Endothelial cell (in vitro differentiated cells): Measurements from ENCODE around the gene ARMC9. TPM values are rescaled to one million over a fixed set of nuclear protein-coding genes. Genes with fewer than 3 reads are reported as not detected.
"Not testable (repeated sequence)": the region's sequence is repeated elsewhere in the genome, so short reads cannot be mapped to it uniquely, and the experiment has no call there.

Source experiments
- DNase-seq: peaks from one replicate; pipeline ENCODE4 v3.0.0; 2021; ENCODE audit warnings: low spot score
- H3K27ac Mint-ChIP-seq: one replicate; pipeline ENCODE4 v1.8.0; 2021; ENCODE audit warnings: mixed read lengths, inconsistent platforms; ENCODE audit not compliant: unreplicated experiment
- H3K27me3 Mint-ChIP-seq: one replicate; pipeline ENCODE4 v1.8.0; 2021; ENCODE audit warnings: mild to moderate bottlenecking, moderate library complexity, mixed read lengths, inconsistent platforms; ENCODE audit not compliant: unreplicated experiment
- H3K36me3 Mint-ChIP-seq: one replicate; pipeline ENCODE4 v1.8.0; 2021; ENCODE audit warnings: mild to moderate bottlenecking, low read depth, mixed read lengths, inconsistent platforms; ENCODE audit not compliant: unreplicated experiment
- H3K4me1 Mint-ChIP-seq: one replicate; pipeline ENCODE4 v1.8.0; 2021; ENCODE audit warnings: mild to moderate bottlenecking, mixed read lengths, inconsistent platforms; ENCODE audit not compliant: unreplicated experiment
- H3K4me3 Mint-ChIP-seq: one replicate; pipeline ENCODE4 v1.8.0; 2021; ENCODE audit warnings: mild to moderate bottlenecking, mixed read lengths, inconsistent platforms; ENCODE audit not compliant: unreplicated experiment
- H3K9me3 Mint-ChIP-seq: one replicate; pipeline ENCODE4 v1.8.0; 2021; ENCODE audit warnings: mixed read lengths, inconsistent platforms; ENCODE audit not compliant: unreplicated experiment
- CTCF ChIP-seq: fragments of 200-600 bp; sonication (generic); IDR thresholded peaks from one replicate; pipeline ENCODE4 v1.5.0; 2021; ENCODE audit warnings: antibody characterized with exemption; ENCODE audit not compliant: unreplicated experiment
- total RNA-seq: library from RNA; stranded (reverse); fragmentation: NEBNext Ultra II Directional; extraction: Animal tissue kit (Norgen Biotek cat#: 25700); gene quantifications from one replicate; pipeline ENCODE4 v1.2.1, GENCODE V29; 2021; ENCODE audit not compliant: unreplicated experiment

ARMC9 gene
- total RNA-seq, 1 donor from 2014 or later: 18.3 TPM

DNA sequence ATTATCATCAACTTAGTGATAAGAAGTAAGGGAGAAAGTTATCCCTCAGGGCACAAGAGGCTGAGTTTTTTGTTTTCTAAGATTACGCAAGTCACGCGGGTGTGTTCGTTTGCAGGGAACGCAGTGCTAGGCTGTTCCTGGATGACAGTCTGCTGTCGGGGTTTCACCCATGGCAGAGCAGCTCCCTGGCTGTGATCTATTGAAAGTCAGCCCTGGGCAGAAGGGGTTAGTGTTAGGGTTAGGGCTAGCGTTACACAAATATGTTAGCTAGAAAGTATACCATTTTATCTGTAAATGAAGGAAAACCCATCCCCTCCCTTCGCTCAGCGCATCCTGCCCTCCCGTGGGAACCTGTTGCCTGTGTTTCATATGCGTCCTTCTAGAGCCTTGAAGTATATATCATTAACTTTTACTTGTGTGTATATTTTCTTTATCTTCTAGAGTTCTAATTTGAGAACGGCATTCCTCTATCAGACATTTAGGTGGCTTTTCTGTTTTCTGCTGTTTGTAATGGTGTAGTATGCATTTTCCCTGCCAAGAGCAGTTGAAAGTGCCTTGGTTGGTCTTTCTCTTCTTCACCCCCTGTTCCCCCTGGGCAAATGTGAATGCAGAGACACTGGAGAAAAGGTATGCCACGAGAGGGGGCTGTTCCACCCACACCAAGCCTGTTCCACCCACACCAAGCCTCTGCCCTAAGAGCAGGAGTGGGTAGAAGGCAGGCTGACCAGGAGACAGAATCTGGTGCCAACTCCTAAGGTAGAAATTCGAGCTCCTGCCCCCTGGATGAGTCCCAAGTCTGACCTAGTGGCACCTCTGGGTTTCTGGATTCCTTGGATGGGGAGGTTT, 47.0 kb downstream of the ARMC9 start:
- no peak overlapping the region for H3K27ac Mint-ChIP-seq
- H3K9me3 Mint-ChIP-seq: no peaks in the 10 kb centered on the region
- H3K27me3 Mint-ChIP-seq: no peaks in the 10 kb centered on the region
- H3K4me1 Mint-ChIP-seq: peaks cover 4% of the 10 kb centered on the region
- peak overlapping the region; percentile 8 for H3K4me3 Mint-ChIP-seq
- H3K36me3 Mint-ChIP-seq: peaks cover 9% of the 10 kb centered on the region
- no peak for TF ChIP-seq CTCF
- DNase-seq: no peak

DNA sequence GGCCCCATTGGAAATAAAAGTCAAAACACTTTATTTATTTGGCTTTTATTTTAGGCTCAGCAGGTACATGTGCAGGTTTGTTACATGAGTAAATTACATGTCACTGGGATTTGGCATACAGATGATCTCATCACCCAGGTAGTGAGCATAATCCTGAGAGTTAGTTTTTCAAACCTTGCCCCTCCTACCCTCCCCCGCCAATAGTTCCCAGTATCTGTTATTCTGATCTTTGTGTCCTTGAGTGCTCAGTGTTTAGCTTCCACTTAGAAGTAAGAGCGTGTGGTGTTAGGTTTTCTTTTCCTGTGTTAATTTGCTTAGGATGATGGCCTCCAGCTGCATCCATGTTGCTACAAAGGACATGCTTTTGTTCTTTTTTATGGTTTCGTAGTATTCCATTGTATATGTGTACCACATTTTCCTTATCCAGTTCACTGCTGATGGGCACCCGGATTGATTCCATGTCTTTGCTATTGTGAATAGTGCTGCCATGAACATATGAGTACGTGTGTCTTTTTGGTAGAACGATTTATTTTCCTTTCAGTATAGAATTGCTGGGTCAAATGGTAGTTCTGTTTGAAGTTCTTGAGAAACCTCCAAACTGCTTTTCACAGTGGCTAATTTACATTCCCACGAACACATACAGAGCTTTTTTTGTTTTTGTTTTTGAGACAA, 47.9 kb downstream of the ARMC9 start:
- Mint-ChIP-seq H3K4me3 (peak overlapping the region; percentile 8), H3K9me3 (no peaks in the 10 kb centered on the region), H3K27me3 (no peaks in the 10 kb centered on the region), H3K36me3 (peaks cover 14% of the 10 kb centered on the region), H3K4me1 (peaks cover 4% of the 10 kb centered on the region), H3K27ac (no peak overlapping the region)
- no peak for DNase-seq
- TF ChIP-seq CTCF: no peak

GRCh38 chr2:231250146-231250545, 51.7 kb downstream of the ARMC9 start:
- Mint-ChIP-seq H3K9me3 (no peaks in the 10 kb centered on the region), H3K36me3 (peaks cover 14% of the 10 kb centered on the region), H3K4me1 (peaks cover 4% of the 10 kb centered on the region), H3K27me3 (no peaks in the 10 kb centered on the region), H3K4me3 (no peak overlapping the region), H3K27ac (no peak overlapping the region)
- no peak for DNase-seq
- no peak for TF ChIP-seq CTCF

GRCh38 chr2:231250698-231251097, 52.3 kb downstream of the ARMC9 start:
- Mint-ChIP-seq H3K4me3 (no peak overlapping the region), H3K4me1 (peaks cover 4% of the 10 kb centered on the region), H3K27me3 (no peaks in the 10 kb centered on the region), H3K27ac (no peak overlapping the region), H3K36me3 (peaks cover 14% of the 10 kb centered on the region), H3K9me3 (no peaks in the 10 kb centered on the region)
- DNase-seq: no peak
- TF ChIP-seq CTCF: no peak

GRCh38 chr2:231253292-231253691, 54.9 kb downstream of the ARMC9 start:
- not testable (repeated sequence) for H3K4me3 Mint-ChIP-seq, H3K9me3 Mint-ChIP-seq, H3K27me3 Mint-ChIP-seq, H3K4me1 Mint-ChIP-seq, H3K27ac Mint-ChIP-seq, DNase-seq, H3K36me3 Mint-ChIP-seq
